ENCODE results near the gene NTHL1. TPM values are rescaled to one million over a fixed set of nuclear protein-coding genes. Genes with fewer than 3 reads are reported as not detected.

NTHL1 gene
- total RNA-seq, 2 experiments from 2014 or later: 28.2 to 29.8 TPM

DNA sequence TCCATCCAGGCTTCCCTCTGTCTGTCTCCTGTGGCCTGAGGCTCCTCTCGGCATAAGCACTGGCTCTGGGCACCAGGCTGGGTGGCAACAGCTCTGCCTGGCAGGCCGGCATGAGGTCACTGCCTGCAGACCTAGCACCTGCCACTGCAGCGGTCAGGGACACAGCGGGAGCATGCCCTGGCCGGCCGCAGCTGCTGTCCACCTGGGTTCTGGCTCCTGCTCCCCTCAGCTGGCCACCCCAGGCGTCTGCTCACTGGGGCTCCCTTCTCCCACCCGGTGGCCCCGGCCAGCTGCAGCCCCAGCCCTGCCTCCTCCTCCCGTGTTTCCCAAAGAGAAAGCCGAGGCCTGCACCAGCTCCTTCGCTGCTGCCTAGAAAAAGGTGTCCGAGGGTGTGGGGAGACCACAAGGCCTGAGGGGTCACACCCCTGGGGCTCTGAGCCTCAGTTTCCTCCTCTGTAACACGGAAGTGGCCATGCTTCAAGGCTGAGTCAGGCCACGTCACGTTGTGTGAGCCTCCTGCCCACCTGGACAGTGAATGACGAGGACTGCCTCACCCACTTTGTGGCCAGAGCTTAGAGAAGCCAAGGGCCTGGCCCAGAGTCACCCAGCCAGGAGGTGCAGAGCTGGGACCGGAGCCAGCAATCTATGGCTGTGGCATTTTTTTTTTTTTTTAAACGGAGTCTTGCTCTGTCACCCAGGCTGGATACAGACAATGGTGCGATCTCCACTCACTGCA is 6.7 kb downstream of the NTHL1 start:
- Mint-ChIP-seq H3K27me3 (no peaks in the 10 kb centered on the region), H3K27ac (no peak overlapping the region), H3K4me3 (no peak overlapping the region), H3K9me3 (no peaks in the 10 kb centered on the region), H3K36me3 (ENCODE audit: low read depth) (no peaks in the 10 kb centered on the region), H3K4me1 (ENCODE audit: low read depth) (no peaks in the 10 kb centered on the region)
- TF ChIP-seq, protein P1, sequence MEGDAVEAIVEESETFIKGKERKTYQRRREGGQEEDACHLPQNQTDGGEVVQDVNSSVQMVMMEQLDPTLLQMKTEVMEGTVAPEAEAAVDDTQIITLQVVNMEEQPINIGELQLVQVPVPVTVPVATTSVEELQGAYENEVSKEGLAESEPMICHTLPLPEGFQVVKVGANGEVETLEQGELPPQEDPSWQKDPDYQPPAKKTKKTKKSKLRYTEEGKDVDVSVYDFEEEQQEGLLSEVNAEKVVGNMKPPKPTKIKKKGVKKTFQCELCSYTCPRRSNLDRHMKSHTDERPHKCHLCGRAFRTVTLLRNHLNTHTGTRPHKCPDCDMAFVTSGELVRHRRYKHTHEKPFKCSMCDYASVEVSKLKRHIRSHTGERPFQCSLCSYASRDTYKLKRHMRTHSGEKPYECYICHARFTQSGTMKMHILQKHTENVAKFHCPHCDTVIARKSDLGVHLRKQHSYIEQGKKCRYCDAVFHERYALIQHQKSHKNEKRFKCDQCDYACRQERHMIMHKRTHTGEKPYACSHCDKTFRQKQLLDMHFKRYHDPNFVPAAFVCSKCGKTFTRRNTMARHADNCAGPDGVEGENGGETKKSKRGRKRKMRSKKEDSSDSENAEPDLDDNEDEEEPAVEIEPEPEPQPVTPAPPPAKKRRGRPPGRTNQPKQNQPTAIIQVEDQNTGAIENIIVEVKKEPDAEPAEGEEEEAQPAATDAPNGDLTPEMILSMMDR (IDR thresholded peaks at IDR 0.05): no peak
- CTCF ChIA-PET: interaction anchor here (0.8 to 0.9 kb wide), 2 partner anchors 21 to 37 kb away, joined by 3 read pairs; partner anchors contain the start of gene NPW
- DNase-seq (no peak), ATAC-seq (no peak)
- intact Hi-C loops (cut with micrococcal nuclease): no loop called here
- POLR2A ChIA-PET: interaction anchor here (0.8 to 1.4 kb wide), 3 partner anchors 10 to 76 kb away, joined by 3 to 5 read pairs (median 3); partner anchors contain the start of gene RPS2

DNA sequence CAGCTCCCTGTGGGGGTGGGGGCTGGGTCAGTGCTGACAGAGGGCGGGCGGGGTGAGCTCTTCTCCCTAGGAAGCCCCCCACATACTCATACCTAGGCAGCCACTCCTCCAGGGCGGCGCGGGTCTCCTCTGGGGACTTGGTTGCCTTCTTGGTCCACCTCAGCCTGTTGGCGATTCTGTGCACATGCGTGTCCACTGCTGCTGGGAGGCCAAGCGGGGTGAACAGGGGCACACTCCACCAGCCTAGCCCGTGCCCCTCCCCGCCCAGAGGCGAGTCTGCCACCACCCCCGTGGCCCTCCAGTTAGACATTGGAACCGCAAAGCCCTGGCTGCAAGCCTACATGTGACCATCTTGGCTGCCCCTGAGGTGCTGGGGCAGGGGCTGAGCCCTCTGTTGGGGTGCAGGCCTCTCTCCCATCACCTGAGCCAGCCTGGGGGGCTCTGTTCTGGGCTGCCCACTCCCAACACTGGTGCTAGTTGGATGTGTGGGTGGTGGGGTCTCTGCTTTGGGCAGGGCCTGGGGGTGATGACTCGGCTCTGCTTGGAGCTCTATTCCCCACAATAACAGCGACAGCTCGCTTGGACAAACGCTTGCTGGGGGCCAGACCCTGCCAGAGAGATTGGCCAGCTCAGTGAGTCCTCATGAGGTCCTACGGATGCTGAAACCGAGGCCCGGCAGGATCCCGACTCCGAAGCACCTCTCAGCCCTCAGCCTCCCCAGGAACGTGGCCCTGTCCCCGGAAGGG is 7.4 kb downstream of the NTHL1 start:
- ATAC-seq (no peak), DNase-seq (no peak)
- H3K27ac Mint-ChIP-seq: no peak overlapping the region
- POLR2A ChIA-PET: interaction anchor here (0.8 to 1.4 kb wide), 3 partner anchors 9 to 75 kb away, joined by 3 to 5 read pairs (median 4); partner anchors contain the start of gene RPS2
- intact Hi-C loops (cut with micrococcal nuclease): no loop called here
- no peaks in the 10 kb centered on the region for H3K9me3 Mint-ChIP-seq
- no peaks in the 10 kb centered on the region for H3K4me1 Mint-ChIP-seq (ENCODE audit: low read depth)
- H3K4me3 Mint-ChIP-seq: no peak overlapping the region
- H3K36me3 Mint-ChIP-seq (ENCODE audit: low read depth): no peaks in the 10 kb centered on the region
- no peaks in the 10 kb centered on the region for H3K27me3 Mint-ChIP-seq
- TF ChIP-seq, protein P1 (IDR thresholded peaks at IDR 0.05): no peak
- CTCF ChIA-PET: interaction anchor here (0.8 to 0.9 kb wide), 2 partner anchors 21 to 36 kb away, joined by 3 read pairs; partner anchors contain the start of gene NPW

DNA sequence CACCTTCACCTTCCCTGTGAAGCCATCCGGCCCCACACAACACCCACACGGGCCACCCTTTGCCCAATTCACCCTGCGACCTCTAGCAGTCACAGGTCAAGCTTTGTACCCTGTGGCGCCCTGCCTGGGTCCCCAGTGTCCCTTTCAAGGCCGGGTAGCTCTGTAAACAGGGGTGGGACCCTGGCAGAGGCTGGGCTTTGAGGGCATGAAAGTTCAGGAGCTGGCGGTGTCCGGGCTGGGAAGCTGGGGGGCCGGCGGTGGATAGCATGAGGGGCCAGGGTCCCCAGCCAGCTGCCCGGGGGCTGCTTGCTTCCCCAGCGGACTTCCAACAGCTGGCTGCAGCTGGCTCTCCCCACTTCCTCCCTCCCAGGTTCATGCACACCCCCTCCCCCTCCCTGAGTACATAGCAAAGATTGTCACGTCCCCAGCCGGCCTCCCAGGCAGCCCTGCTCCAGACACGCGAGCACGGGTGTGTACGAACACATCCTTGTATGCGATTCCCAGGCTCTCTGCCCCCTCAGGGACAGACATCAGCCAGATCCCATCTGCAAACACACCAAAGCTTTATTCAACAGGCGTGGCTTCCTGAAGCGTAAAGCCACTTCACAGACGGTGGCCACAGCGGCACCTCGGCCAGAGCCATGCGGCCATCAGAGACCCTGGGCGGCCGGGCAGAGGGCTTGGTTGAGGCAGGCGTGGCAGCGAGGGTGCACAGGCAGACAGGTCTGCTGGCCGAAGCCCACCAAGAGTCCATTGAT is 8.2 kb downstream of the NTHL1 start:
- ATAC-seq (no peak), DNase-seq (no peak)
- Mint-ChIP-seq H3K36me3 (ENCODE audit: low read depth) (no peaks in the 10 kb centered on the region), H3K9me3 (no peaks in the 10 kb centered on the region), H3K27me3 (no peaks in the 10 kb centered on the region), H3K27ac (no peak overlapping the region), H3K4me1 (ENCODE audit: low read depth) (no peaks in the 10 kb centered on the region), H3K4me3 (no peak overlapping the region)
- ChIA-PET CTCF (no interaction called here), POLR2A (interaction anchor here (0.8 kb wide), 1 partner anchor 17 kb away, joined by 4 read pairs; no protein-coding TSS in a partner anchor)
- intact Hi-C loops (cut with micrococcal nuclease): no loop called here
- TF ChIP-seq, protein P1 (IDR thresholded peaks at IDR 0.05): no peak

DNA sequence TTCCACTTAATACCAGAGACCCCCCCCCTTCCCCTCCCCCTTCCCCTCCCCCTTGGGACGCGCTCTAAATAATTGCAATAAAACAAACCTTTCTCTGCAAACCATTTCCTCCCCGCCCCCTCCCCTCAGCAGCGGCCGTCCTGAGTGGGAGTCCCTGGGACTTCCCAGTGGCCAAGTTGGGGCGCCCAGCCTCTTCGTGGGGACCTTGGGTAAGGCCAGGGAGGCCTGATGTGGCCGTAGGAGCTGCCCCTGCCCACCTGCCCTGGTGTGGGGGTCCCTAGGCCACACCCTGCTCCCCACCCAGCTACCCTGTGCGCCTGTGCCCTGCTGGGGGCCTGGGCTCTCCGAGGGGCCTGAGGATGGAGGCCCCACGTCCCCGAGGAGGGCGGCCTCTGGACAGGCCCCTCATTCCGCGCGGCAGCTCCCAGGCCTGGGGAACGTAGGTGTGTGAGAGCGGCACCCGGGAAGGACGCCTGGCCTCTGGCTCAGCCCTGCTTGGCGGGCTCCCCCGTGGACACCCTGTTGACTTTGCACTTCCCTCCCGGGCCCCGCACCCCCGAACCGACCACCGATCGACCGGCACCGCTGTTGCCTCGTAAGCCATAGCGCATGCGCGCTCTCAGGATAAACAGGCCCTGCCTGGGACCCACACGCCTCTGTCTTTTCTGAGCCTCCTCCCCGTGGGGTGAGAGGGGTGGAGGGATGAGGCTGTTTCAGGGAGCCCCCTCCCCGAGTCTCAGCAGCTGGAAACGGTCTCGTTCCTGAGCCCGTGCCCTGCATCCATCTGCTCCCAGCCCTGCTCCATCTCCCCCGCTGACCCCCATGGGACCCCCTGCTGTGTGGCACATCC is 9.0 kb downstream of the NTHL1 start:
- ChIA-PET CTCF (no interaction called here), POLR2A (no interaction called here)
- H3K27me3 Mint-ChIP-seq: no peaks in the 10 kb centered on the region
- no peak for ATAC-seq
- H3K36me3 Mint-ChIP-seq (ENCODE audit: low read depth): no peaks in the 10 kb centered on the region
- TF ChIP-seq, protein P1 (IDR thresholded peaks at IDR 0.05): no peak
- no peak overlapping the region for H3K27ac Mint-ChIP-seq
- intact Hi-C loops (cut with micrococcal nuclease): no loop called here
- H3K4me1 Mint-ChIP-seq (ENCODE audit: low read depth): no peaks in the 10 kb centered on the region
- DNase-seq: no peak
- H3K4me3 Mint-ChIP-seq: no peak overlapping the region
- H3K9me3 Mint-ChIP-seq: no peaks in the 10 kb centered on the region
